Stimulated activated CD8-positive, alpha-beta memory T cell treated with anti-CD3 and anti-CD28 coated beads, Interleukin-7, amount 100 ng/mL, for 1 hour (primary cell): ENCODE measurements around the gene ESRRG.

ENCODE experiments used
- DNase-seq, 2 donors: peaks; one replicate each; pipeline ENCODE4 v3.0.0-alpha.2; 2020; ENCODE audit warnings: low read depth in 2 of 2

ESRRG gene

GRCh38 chr1:216723274-216723780 lies at the start of gene ESRRG:
ESRRG (minus strand) TSS chr1:216723429; CDS start chr1:216723299, 130 bp downstream.
- DNase-seq, result no peak

DNA sequence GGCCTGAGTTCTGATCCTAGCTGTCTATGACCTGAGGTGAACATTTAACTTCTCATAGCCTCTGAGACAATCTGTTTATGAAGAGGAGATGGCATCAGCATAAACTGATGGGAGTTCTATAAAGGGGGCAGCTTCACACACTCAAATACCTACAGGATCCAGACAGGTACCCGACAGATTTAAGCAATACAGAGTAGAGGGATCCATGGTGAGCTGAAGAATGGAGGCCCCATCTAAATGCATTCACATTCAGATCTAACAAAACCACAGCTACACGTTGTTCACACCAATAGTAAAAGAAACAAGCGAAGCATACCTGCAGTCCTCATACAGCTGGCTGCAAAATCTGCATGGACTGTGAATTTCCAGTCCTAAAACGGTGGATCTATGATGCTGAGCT lies 48.7 kb upstream of the ESRRG start:
- no peak for DNase-seq

DNA sequence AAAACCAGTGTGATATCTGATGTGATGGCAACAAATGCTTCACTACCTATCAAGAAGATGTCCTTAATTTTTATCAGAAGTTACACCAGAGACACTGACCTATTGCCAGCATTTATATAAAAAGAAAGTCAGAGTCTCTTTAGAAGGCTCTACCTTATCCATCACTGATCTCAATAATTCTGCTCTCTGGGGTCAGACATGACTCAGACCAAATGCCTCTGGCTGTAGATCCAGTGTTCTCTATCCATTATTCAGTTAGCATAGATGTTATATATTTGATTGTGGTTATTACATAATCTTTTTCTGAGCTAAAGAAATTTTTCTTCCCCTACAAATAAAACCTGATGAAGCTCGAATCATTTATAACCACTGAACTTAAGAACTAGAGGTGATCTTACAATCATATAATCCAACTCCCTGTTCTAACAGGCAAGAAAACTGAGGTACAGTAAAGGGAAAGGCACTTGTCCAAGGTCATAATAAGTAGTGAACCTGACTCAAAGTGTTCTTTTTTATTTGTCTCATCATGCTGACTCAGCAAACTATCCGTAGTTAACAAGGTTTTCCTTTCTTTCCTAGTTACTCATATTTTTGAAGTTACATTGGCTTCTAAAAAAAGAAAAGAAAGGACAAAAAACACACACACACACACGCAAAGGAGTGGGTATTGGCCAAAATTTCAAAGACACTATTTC lies 43.6 kb upstream of the ESRRG start:
- no peak for DNase-seq

DNA sequence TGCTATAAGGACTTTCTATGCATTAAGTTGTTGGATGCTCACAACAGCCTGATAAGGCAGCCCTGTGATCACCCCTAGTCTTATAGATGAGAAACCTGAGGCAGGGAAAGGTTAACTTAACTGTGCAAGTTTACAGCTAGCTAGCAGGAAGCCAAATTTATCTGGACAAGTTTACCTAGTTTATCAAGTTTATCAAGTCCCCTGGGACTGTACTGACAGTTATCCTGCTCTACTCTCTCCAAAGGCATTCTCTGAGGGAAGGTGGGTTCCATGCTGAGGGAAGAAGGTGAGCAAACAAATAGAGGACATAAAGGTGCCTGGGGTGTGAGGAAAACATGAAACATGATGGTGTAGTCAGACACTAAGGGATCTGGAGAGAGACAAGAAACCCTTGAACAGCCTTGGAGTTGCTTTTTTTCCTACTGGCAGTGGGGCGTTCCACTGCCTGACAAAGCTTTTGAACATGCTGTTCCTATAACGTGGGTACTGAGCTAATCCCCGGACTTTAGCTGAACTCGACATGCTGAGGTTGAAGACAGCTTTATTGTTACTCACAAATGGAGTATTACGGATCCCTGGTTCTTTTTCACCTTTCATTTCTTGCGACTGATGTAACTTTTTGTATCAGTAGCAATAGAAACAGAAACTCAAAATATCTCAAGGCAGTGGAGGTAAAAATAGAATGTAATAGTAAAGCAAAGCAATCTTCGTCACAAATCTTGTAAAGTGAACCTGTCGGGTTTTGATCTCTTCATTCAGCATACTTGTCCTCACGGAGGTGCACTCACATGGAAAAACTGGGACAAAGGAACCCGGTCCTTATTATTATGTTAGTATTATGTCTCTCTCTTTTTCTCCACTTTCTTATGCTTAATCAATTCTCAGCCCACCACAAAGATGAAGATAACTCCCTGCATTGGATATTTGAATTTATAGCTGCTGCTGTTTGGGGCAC lies 42.4 kb upstream of the ESRRG start:
- no peak for DNase-seq

- DNase-seq, result no peak
Measured at GRCh38 chr1:216758161-216758560, 34.9 kb upstream of the ESRRG start.

GRCh38 chr1:216757110-216757509 lies 33.9 kb upstream of the ESRRG start:
- DNase-seq, result no peak

- no peak for DNase-seq
Measured at GRCh38 chr1:216750961-216751360, 27.7 kb upstream of the ESRRG start.

DNA sequence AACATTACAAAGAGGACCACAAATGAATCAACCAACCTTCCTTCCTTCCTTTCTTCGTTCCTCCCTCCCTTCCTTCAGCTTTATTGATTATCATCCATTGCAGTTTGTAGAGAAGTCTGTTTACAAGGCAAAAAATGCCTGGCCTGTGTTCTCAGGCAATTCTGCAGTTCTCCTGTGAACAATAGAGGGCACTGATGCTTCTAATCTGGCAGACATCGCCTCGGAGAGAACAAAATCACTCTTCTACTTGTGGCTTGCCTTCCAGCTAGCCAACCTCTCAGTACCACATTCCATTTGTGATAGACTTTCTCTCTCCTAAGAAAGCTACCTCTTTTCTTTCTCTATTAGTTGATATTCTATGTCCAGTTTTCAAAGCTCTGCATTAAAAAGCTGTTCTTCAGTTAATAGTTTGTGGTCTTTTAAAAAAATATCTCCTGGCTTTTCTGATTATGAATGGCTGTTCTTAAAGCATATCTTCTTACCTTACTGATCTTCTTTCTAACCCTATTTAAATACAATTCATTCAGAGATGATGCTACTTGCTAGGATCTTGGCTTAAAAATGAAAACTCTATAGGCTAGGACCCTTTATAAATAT lies 26.9 kb upstream of the ESRRG start:
- no peak for DNase-seq

- DNase-seq, result no peak
Measured at GRCh38 chr1:216749232-216749631, 26.0 kb upstream of the ESRRG start.

- DNase-seq, result no peak
Measured at GRCh38 chr1:216742625-216743024, 19.4 kb upstream of the ESRRG start.

DNA sequence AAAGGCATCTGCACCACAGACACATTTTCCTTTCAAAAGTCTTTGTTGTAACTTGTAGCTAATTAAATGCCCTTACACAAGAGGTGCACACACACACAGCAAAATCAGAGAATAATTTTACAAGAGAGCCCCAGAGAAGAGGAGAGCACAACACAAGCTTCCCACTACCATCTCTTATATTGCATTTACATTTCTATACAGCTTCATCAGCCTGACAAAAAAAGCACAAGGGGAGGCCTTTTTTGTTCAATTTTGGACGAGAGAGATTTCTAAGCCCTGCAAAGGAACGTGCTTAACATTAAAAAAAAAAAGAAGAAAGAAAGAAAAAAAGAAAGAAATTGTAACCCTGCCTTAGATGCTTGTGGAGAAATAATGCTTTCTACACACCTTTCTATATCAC lies 17.1 kb upstream of the ESRRG start:
- no peak for DNase-seq

GRCh38 chr1:216739793-216740192 lies 16.6 kb upstream of the ESRRG start:
- no peak for DNase-seq

DNA sequence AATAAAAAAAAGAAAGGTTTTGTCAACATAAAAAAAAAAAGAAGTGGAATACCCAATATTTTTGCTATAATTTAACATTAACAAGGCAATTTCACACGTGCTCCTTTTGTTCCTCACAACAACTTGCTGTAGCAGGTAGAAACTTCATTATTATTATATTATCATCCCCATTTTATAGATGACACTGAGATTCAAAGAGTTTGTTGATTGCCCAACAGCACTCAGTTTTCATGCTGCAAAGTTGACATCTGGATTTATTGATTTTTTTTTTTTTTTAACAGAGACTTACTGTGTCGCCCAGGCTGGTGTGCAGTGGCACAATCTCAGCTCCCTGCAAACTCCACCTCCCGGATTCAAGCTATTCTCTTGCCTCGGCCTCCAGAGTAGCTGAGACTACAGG lies 8.9 kb upstream of the ESRRG start:
- no peak for DNase-seq

DNA sequence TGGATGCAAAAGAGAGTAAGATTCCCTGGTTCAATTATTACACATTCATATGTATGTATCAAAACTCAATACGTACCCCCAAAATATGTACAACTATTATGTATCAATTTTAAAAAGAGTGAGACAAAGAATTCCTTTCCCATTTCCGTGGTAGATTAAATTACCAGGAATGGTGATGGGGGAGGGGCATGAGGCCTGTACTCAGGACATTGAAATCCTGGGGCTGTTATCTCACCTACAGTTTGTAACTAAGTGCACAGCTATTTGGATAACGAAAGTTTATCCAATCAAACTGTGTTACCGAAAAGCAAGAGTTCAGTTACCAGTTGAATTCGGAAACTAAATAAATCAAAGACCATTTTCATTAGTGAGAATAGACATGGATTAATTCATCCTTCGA lies 8.3 kb upstream of the ESRRG start:
- no peak for DNase-seq

GRCh38 chr1:216726435-216726834 lies 3.2 kb upstream of the ESRRG start:
- no peak for DNase-seq

DNA sequence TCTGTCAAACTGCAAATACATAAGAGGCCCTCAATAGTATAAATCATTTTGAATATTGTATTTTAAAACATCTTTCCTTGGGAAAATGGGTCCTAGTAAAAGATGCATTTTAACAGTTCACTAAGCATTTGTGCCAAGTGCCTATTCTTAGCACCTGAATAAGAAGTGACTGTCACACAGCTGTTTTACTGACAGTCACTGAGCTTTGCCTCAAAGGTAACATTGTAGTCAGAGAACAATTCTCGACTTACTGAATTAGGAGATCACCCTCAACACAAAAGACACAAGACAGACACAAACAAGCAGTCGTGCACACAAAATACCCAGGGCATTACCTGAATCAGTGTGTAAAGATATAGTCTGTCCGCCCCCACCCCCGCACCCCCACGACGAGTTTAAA lies 408 bp downstream of the ESRRG start:
- no peak for DNase-seq

- DNase-seq, result no peak
Measured at GRCh38 chr1:216721863-216722262, 1.4 kb downstream of the ESRRG start.

GRCh38 chr1:216721062-216721461 lies 2.2 kb downstream of the ESRRG start:
- DNase-seq, result no peak

DNA sequence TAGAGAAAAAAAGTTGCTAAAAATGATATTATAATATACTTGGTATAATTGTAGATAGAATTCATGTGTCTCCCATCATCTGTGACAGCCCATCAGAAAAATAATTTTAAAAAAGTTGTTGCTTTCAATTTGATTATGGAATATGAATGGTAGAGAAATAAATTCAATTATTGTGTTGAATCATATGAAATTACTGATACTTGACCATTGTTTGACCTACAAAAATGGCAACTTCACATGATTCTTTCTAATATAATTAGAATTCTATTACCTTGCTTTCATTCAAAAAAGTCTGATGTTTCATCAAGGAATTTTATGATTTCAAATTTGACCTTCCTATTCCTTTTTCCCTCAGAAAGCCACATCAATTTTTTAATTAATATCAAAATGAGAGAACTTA lies 11.5 kb downstream of the ESRRG start:
- DNase-seq, result no peak

GRCh38 chr1:216710598-216711333 lies 12.5 kb downstream of the ESRRG start:
- no peak for DNase-seq

DNA sequence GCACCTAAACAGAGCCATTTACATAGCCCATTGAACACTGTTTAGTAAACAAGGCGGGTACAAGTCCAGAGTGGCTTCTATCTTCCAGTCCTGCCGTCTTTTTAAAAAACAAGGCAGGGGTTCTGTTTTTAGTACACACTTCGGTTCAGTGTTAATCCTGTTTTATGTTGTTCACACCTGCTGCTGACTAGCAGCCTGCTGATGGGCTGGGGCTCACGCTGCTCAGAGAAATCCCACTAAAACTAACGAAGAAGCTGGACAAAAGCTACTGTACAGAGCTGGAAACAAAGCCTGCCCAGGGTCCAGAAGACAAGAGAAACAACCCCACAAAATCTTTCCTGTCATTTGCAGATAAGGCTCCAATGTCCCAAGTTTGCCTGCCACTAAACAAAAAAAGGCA lies 13.2 kb downstream of the ESRRG start:
- no peak for DNase-seq

- no peak for DNase-seq
Measured at GRCh38 chr1:216705676-216706075, 17.6 kb downstream of the ESRRG start.
